GM19099 (cell line): ENCODE measurements around the gene ERBB2.

Source experiments
- POLR2A ChIP-seq: IDR thresholded peaks from 3 replicates; pipeline ENCODE4 v1.6.1; 2011; ENCODE audit warnings: low read depth; ENCODE audit not compliant: insufficient read length; ENCODE audit errors: extremely low read depth

Gene ERBB2

DNA sequence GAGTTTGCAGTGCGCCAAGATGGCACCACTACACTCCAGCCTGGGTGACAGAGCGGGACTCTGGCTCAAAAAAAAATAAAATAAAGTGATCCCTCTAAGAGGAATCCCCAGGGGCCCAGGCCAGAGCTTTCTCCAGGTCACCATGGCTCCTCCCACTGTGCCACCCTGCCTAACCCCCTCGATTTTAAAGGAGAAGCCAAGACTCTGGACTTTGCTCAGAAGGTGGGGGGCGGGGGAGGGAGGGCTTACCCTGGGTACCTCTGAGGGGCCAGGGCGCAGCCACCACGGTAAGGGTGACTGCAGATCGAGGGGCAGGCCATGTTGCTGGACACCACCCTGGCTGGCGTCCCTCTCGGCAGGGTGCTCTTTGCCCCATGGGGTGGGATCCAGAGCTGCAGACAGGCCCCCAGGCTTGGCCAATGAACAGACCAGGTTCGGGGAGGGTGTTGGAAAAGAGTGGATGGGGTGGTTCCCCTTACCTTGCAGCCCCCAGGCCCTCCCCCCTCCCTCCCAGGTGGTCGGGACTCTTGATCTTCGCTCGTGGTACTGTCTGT, 37.4 kb downstream of the ERBB2 start:
- no peak for TF ChIP-seq POLR2A

- no peak for TF ChIP-seq POLR2A
These were observed 38.1 kb downstream of the ERBB2 start, which contains the start of gene GRB7 for GRCh38 chr17:39737760-39738567. GRB7 (plus strand) TSS chr17:39737938; CDS start chr17:39742302, 4,364 bp downstream.

DNA sequence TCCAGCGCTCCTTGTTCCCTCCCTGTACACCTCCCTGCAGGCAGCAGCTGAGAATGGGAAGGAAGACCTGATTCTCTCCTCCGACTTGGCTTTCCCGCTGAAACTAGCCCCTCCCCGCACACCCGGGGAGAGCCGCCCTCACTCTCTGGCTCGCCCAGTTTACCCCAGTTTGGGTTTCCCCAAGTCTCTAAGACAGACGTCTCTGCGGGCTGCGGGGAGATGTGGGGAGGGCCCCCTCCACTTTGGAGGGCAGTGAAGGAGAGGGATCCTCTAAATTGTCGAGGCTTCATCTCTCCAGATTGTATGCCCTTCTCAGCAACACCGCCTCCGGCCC, 38.7 kb downstream of the ERBB2 start:
- TF ChIP-seq POLR2A, result no peak

GRCh38 chr17:39738983-39739884, 39.4 kb downstream of the ERBB2 start:
- TF ChIP-seq POLR2A, result no peak

DNA sequence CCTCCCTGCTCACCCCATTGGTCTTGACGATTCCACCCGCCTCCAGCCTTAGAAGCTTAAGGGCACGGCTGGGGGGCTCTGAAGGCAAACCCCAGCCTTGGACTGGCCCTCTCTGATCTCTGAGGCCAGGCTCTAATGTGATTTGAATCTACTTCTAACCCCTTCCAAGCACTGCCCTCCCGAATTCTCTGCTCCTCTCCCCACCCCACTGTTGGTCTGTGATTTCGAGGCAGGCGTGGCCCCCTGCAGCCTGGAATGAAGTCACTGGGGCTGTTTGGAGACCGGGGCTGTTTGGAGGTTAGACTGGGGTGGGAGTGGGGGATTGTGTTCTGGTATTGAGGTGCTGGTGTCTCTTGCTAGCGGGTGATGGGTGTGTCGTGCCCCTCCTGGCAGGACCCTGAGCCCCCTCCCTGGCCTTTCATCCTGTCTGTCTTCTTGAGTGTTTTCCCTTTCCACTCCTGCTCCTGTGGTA, 40.1 kb downstream of the ERBB2 start:
- no peak for TF ChIP-seq POLR2A

DNA sequence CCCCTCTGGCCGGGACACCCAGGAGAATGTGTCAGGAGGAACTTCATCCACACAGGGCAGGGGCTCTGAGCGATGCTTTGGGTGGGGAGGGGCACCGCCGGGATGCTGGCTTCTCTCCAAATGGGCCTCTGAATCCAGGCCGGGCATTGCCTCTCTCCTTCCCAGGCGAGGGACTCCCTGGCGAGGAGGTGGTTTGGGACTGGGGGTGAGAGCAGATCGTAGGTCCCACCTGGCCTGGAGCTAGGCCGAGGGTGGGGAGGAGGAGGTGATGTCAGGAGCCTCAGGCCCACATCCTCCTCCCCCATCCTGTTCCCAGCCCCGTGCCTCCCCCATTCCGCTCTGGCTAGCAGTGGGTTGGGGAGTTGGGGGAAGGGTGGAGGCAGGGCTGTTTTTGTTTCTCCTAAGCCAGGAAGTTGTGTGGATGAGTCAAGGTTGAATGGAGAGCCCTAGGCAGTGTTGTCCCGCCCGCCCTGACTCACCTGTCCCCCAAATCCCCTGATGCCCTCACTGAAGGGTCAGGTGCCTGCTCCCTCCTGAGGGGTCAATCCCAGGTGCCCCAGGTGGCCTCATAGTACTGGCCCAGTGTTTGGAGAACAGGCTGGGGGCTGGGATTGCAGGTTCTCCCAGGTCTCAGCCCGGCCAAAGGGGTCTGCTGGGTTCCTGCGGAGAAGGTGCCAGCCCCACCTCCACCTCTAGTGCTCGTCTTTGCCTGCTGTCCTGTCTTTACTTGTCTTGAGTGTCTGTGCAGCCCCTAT, 40.7 kb downstream of the ERBB2 start:
- TF ChIP-seq POLR2A, result no peak

DNA sequence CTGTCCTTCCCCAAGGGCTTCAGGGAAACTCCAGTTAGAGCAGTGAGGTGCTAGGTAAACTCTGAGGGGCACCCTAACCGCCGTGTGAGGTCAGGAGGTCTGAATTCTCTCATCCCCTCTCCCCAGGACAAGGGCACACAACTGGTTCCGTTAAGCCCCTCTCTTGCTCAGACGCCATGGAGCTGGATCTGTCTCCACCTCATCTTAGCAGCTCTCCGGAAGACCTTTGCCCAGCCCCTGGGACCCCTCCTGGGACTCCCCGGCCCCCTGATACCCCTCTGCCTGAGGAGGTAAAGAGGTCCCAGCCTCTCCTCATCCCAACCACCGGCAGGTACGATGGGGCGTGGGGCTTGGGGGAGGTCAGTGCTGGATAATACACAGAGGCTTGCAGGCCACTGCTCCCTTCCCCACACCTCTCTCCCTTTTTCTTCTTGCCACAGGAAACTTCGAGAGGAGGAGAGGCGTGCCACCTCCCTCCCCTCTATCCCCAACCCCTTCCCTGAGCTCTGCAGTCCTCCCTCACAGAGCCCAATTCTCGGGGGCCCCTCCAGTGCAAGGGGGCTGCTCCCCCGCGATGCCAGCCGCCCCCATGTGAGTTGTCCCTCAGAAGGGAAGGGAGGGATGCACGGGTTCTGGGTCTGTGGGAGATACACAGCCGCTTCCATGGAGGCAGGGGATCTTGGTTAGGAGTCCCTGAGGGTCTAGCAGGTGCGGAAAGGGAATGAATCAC, 42.4 kb downstream of the ERBB2 start:
- no peak for TF ChIP-seq POLR2A

- TF ChIP-seq POLR2A, result no peak
These were observed 43.1 kb downstream of the ERBB2 start for GRCh38 chr17:39742856-39743436.

GRCh38 chr17:39744075-39744835, 44.4 kb downstream of the ERBB2 start:
- TF ChIP-seq POLR2A, result no peak

GRCh38 chr17:39744836-39745215, 45.0 kb downstream of the ERBB2 start:
- no peak for TF ChIP-seq POLR2A

DNA sequence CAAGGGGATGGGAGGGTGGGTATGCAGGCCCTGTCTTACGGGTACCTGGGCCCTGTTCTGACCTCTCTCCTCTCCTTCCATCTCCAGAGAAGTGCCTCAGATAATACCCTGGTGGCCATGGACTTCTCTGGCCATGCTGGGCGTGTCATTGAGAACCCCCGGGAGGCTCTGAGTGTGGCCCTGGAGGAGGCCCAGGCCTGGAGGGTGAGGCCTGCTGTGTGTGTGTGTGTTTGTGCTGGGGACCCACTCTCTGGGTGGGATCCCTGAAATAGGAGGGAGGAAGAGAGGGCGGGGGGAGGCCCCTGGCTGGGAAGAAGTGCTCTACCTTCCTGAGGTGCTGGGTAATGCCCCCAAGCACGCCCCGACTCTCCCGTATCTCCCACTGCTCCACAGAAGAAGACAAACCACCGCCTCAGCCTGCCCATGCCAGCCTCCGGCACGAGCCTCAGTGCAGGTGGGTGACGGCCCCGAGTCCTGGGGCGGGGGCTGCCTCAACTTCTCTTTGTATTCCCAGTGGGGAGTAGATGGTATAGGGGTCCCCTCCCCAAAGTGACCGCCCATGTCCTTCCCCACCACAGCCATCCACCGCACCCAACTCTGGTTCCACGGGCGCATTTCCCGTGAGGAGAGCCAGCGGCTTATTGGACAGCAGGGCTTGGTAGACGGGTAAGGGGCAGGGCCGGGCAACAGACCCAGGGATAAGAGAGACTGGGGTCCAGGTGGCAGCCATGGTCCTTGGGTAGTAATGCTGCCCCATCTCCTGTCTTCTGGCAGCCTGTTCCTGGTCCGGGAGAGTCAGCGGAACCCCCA, 45.7 kb downstream of the ERBB2 start:
- TF ChIP-seq POLR2A, result no peak

GRCh38 chr17:39746145-39746461, 46.2 kb downstream of the ERBB2 start:
- TF ChIP-seq POLR2A, result no peak
